NCI-H2107 treated with DMSO at 0.1 percent for 48 hours (cell line): Measurements from ENCODE around the gene SHTN1.

Source experiments
- DNase-seq: peaks from one replicate; lab custom pipeline; 2025; ENCODE audit not compliant: unreplicated experiment; lab: John Stamatoyannopoulos, UW

Gene SHTN1

GRCh38 chr10:116985611-116986010 lies 19.4 kb downstream of the SHTN1 start:
- no peak for DNase-seq

GRCh38 chr10:116984202-116984990 lies 20.6 kb downstream of the SHTN1 start:
- no peak for DNase-seq

- DNase-seq, result no peak
These were observed 24.9 kb downstream of the SHTN1 start for GRCh38 chr10:116980041-116980440.

GRCh38 chr10:116978901-116979300 lies 26.1 kb downstream of the SHTN1 start:
- DNase-seq, result no peak

- DNase-seq, result peak; percentile 14
These were observed 30.5 kb downstream of the SHTN1 start for GRCh38 chr10:116974456-116975005.

GRCh38 chr10:116973946-116974455 lies 31.0 kb downstream of the SHTN1 start:
- no peak for DNase-seq

- DNase-seq, result no peak
These were observed 31.5 kb downstream of the SHTN1 start for GRCh38 chr10:116973371-116973905.

- no peak for DNase-seq
These were observed 32.9 kb downstream of the SHTN1 start for GRCh38 chr10:116972131-116972530.

GRCh38 chr10:116970050-116970449 lies 34.9 kb downstream of the SHTN1 start:
- no peak for DNase-seq

- no peak for DNase-seq
These were observed 36.7 kb downstream of the SHTN1 start for GRCh38 chr10:116968331-116968730.

- peak; percentile 38 for DNase-seq
These were observed 43.4 kb downstream of the SHTN1 start for GRCh38 chr10:116961406-116962251.

GRCh38 chr10:116960066-116960776 lies 44.8 kb downstream of the SHTN1 start:
- DNase-seq, result no peak

GRCh38 chr10:116952729-116953128 lies 52.3 kb downstream of the SHTN1 start:
- no peak for DNase-seq

GRCh38 chr10:116948530-116948870 lies 56.5 kb downstream of the SHTN1 start:
- no peak for DNase-seq

- no peak for DNase-seq
These were observed 57.0 kb downstream of the SHTN1 start for GRCh38 chr10:116947841-116948529.

- no peak for DNase-seq
These were observed 60.1 kb downstream of the SHTN1 start for GRCh38 chr10:116944911-116945310.

GRCh38 chr10:116931806-116932205 lies 73.2 kb downstream of the SHTN1 start:
- no peak for DNase-seq

- DNase-seq, result no peak
These were observed 78.6 kb downstream of the SHTN1 start for GRCh38 chr10:116926426-116926825.

GRCh38 chr10:116925056-116925455 lies 79.9 kb downstream of the SHTN1 start:
- no peak for DNase-seq

GRCh38 chr10:116919706-116920105 lies 85.3 kb downstream of the SHTN1 start:
- no peak for DNase-seq
